HCT116 (cell line): ENCODE data around the gene KRT36. TPM values are rescaled to one million over a fixed set of nuclear protein-coding genes. Genes with fewer than 3 reads are reported as not detected.

ENCODE experiments used
- ATAC-seq: fragments of 200-7000 bp; cut with Tn5 transposase; 2 replicates; pipeline ENCODE4 v1.9.1; 2020; ENCODE audit warnings: mild to moderate bottlenecking, moderate library complexity
- BruUV-seq: library from RNA; stranded (reverse); fragments of 400-500 nt; replicated peaks from 2 replicates; lab custom pipeline; 2021; lab: Mats Ljungman, UMichigan
- CTCF ChIA-PET: fragments of 300-600 bp; sonication (Branson Sonifier 250); formaldehyde crosslinking; loops from one replicate; lab custom pipeline; 2021; ENCODE audit warnings: antibody characterized with exemption; lab: Charles Lee
- POLR2A ChIA-PET: fragments of 300-600, 350-600 bp; sonication (Branson Sonifier 250); formaldehyde crosslinking; loops from one replicate; lab custom pipeline; 2021; ENCODE audit warnings: antibody characterized with exemption; lab: Charles Lee
- RAD21 ChIA-PET, 2 experiments: fragments of 300-600 bp; sonication (Branson Sonifier 250); formaldehyde crosslinking; loops; one replicate each; lab custom pipeline; 2023; ENCODE audit warnings: low total read pairs in 2 of 2; ENCODE audit not compliant: uncharacterized antibody in 2 of 2, unreplicated experiment in 2 of 2, low non-redundant PET in 1 of 2; lab: Charles Lee
- DNase-seq: peaks from one replicate; pipeline ENCODE4 v3.0.0-alpha.2; 2010; ENCODE audit warnings: low read depth, low spot score
- H2AFZ ChIP-seq: fragments of 200-600 bp; shearing (Covaris generic), sonication (generic); 2 replicates; pipeline ENCODE4 v1.6.1; 2017; ENCODE audit warnings: low read depth, mixed run types, mixed read lengths, antibody characterized with exemption, low read length; ENCODE audit not compliant: poor library complexity, severe bottlenecking
- H3K27ac ChIP-seq: 2 replicates; pipeline ENCODE4 v1.5.1; 2012; ENCODE audit warnings: low read depth, low read length
- H3K27me3 ChIP-seq: fragments of 200-600 bp; sonication (generic); 2 replicates; pipeline ENCODE4 v1.6.1; 2016; ENCODE audit warnings: mixed run types, low read length, mixed read lengths; ENCODE audit not compliant: insufficient read depth
- H3K36me3 ChIP-seq, 2 experiments: fragments of 200-500 bp in 1 of 2; fragments of 200-600 bp in 1 of 2; sonication (Bioruptor generic) in 1 of 2; sonication (generic) in 1 of 2; 2 replicates each; pipeline versions ENCODE4 v1.5.1 to v1.6.1; 2014 to 2016; ENCODE audit warnings: low read length in 2 of 2, inconsistent platforms in 1 of 2, mixed read lengths in 1 of 2, mixed run types in 1 of 2; ENCODE audit not compliant: insufficient read depth in 2 of 2, control insufficient read depth in 1 of 2
- H3K4me1 ChIP-seq, 2 experiments: fragments of 200-600 bp in 1 of 2; sonication (generic) in 1 of 2; 2 replicates each; pipeline versions ENCODE4 v1.5.1 to v1.6.1; 2012 to 2017; ENCODE audit warnings: low read length in 2 of 2, inconsistent platforms in 1 of 2, mild to moderate bottlenecking in 1 of 2, mixed read lengths in 1 of 2, mixed run types in 1 of 2, moderate library complexity in 1 of 2; ENCODE audit not compliant: insufficient read depth in 2 of 2, control insufficient read depth in 1 of 2
- H3K4me2 ChIP-seq: fragments of 200-600 bp; sonication (generic); 2 replicates; pipeline ENCODE4 v1.6.1; 2017; ENCODE audit warnings: mixed run types, low read length, mixed read lengths
- H3K4me3 ChIP-seq, 2 experiments: fragments of 200-600 bp in 1 of 2; sonication (generic) in 1 of 2; replicated peaks in 1 of 2; 2 replicates each; pipeline ENCODE4 v1.5.1; 2011 to 2016; ENCODE audit warnings: low read length in 2 of 2, control low read depth in 1 of 2, low read depth in 1 of 2, mild to moderate bottlenecking in 1 of 2, mixed read lengths in 1 of 2, mixed run types in 1 of 2
- H3K79me2 ChIP-seq: fragments of 200-600 bp; sonication (generic); 2 replicates; pipeline ENCODE4 v1.6.1; 2017; ENCODE audit warnings: mild to moderate bottlenecking, mixed run types, low read length, moderate library complexity, mixed read lengths; ENCODE audit not compliant: insufficient read depth
- H3K9ac ChIP-seq: fragments of 200-600 bp; sonication (generic); 2 replicates; pipeline ENCODE4 v1.6.1; 2016; ENCODE audit warnings: low read length, mixed read lengths
- H3K9me2 ChIP-seq: fragments of 200-600 bp; sonication (generic), shearing (Covaris generic); 2 replicates; pipeline ENCODE4 v1.6.1; 2017; ENCODE audit warnings: mixed run types, mild to moderate bottlenecking, moderate library complexity; ENCODE audit not compliant: insufficient read depth
- H3K9me3 ChIP-seq, 2 experiments: fragments of 200-500 bp in 1 of 2; fragments of 200-600 bp in 1 of 2; sonication (Bioruptor generic) in 1 of 2; sonication (generic) in 1 of 2; 2 replicates each; pipeline ENCODE4 v1.6.1; 2014 to 2017; ENCODE audit warnings: low read length in 2 of 2, mixed read lengths in 2 of 2, inconsistent platforms in 1 of 2, low read depth in 1 of 2, mild to moderate bottlenecking in 1 of 2, mixed run types in 1 of 2, moderate library complexity in 1 of 2; ENCODE audit not compliant: control insufficient read depth in 1 of 2, insufficient read depth in 1 of 2
- H4K20me1 ChIP-seq: fragments of 200-600 bp; sonication (generic), shearing (Covaris generic); 2 replicates; pipeline ENCODE4 v1.6.1; 2017; ENCODE audit warnings: mixed run types, mild to moderate bottlenecking, moderate library complexity; ENCODE audit not compliant: insufficient read depth
- FOSL1 ChIP-seq: IDR thresholded peaks from 2 replicates; pipeline ENCODE4 v1.6.1; 2012; ENCODE audit warnings: low read depth
- POLR2A ChIP-seq: IDR thresholded peaks from 2 replicates; pipeline ENCODE4 v1.7.0; 2011; ENCODE audit warnings: borderline replicate concordance; ENCODE audit not compliant: insufficient read depth, insufficient read length; ENCODE audit errors: extremely low read depth
- SP1 ChIP-seq: IDR thresholded peaks from 2 replicates; pipeline ENCODE4 v1.6.1; 2012; ENCODE audit warnings: low read depth
- TCF7L2 ChIP-seq: IDR thresholded peaks from 2 replicates; pipeline ENCODE4 v1.7.0; 2011; ENCODE audit warnings: borderline replicate concordance, inconsistent platforms; ENCODE audit not compliant: insufficient read depth, insufficient read length; ENCODE audit errors: extremely low read depth
- YY1 ChIP-seq: IDR thresholded peaks from 2 replicates; pipeline ENCODE4 v1.6.1; 2011; ENCODE audit warnings: low read length, low read depth, moderate library complexity, mild to moderate bottlenecking; ENCODE audit not compliant: insufficient replicate concordance; ENCODE audit errors: extremely low read depth
- intact Hi-C: fragments of 100-400 bp; cut with micrococcal nuclease; formaldehyde crosslinking; loops from 2 replicates; pipeline ENCODE4 v1.10.0; 2022
- microRNA-seq: library from miRNA; unstranded; fragments of <30 nt; microRNA quantifications from one replicate; pipeline ENCODE4, GENCODE V29; 2016; ENCODE audit warnings: borderline number of aligned reads
- total RNA-seq: library from RNA; stranded (reverse); gene quantifications from one replicate; pipeline ENCODE4 v1.2.1, GENCODE V29; 2021; ENCODE audit not compliant: unreplicated experiment

KRT36 gene
- total RNA-seq, 1 experiment from 2014 or later, result not detected

DNA sequence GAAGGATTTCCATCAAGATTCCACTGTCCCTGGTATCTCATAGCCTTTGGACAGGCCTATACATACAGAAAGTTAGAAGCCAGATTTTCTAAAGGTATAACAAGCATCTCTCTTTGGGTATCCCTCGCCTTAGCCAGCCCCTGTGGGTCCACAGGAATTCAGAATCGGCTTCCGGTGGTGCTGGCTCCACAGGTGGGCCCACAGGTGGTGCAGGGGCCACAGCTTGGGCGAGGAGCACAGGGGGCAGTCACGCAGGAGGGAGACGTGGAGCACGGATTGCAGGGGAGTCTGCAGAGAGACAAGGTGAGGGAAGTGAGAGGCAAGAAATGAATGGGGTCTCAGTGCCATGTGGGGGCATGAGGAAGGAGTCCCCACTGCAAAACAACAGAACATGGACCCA lies 52.5 kb downstream of the KRT36 start:
- Histone ChIP-seq H3K27me3 (no peaks in the 10 kb centered on the region), H3K4me3 (no peak overlapping the region), H4K20me1 (no peaks in the 10 kb centered on the region), H3K4me1 (no peaks in the 10 kb centered on the region), H2AFZ (no peak overlapping the region), H3K4me2 (no peak overlapping the region), H3K9me2 (no peaks in the 10 kb centered on the region), H3K9me3 (no peaks in the 10 kb centered on the region), H3K27ac (no peak overlapping the region), H3K9ac (no peak overlapping the region), H3K36me3 (no peaks in the 10 kb centered on the region), H3K79me2 (no peaks in the 10 kb centered on the region)
- ChIA-PET CTCF (no interaction called here), POLR2A (no interaction called here), RAD21 (no interaction called here)
- BruUV-seq, result no TSS peak
- ATAC-seq (no peak), DNase-seq (no peak)
- intact Hi-C loops, result no loop called here
- TF ChIP-seq SP1 (no peak), TCF7L2 (no peak), YY1 (no peak), POLR2A (no peak), FOSL1 (no peak)

Small RNA genes lying within 50 kb of the gene (microRNA-seq; reads per million reads assigned to microRNA genes)
- not detected for gene MIR6510

Other genes with a start within 250 kb of the KRT36 start
- not detected for gene KRTAP9-4, start 240.2 kb downstream of the KRT36 start, total RNA-seq
- gene KRTAP9-9, start 234.5 kb downstream of the KRT36 start, total RNA-seq, result not detected
- gene KRTAP9-6, start 224.5 kb downstream of the KRT36 start, total RNA-seq, result not detected
- gene KRTAP9-7, start 214.2 kb downstream of the KRT36 start, total RNA-seq, result not detected
- gene KRTAP29-1, start 187.1 kb downstream of the KRT36 start, total RNA-seq, result 0.22 TPM
- gene KRTAP16-1, start 180.6 kb downstream of the KRT36 start, total RNA-seq, result not detected
- not detected for gene KRTAP17-1, start 174.2 kb downstream of the KRT36 start, total RNA-seq
- gene KRT33A, start 139.1 kb downstream of the KRT36 start, total RNA-seq, result not detected
- not detected for gene KRT33B, start 120.1 kb downstream of the KRT36 start, total RNA-seq
- not detected for gene KRT34, start 107.6 kb downstream of the KRT36 start, total RNA-seq
- gene KRT31, start 92.3 kb downstream of the KRT36 start, total RNA-seq, result not detected
- not detected for gene KRT37, start 65.3 kb downstream of the KRT36 start, total RNA-seq
- not detected for gene KRT38, start 48.9 kb downstream of the KRT36 start, total RNA-seq
- gene KRT32, start 22.5 kb downstream of the KRT36 start, total RNA-seq, result 0.42 TPM
- gene KRT35, start 8.8 kb downstream of the KRT36 start, total RNA-seq, result not detected
- gene KRT13, start 15.7 kb upstream of the KRT36 start, total RNA-seq, result 3.7 TPM
- 37.1 TPM for gene KRT15, start 29.0 kb upstream of the KRT36 start, total RNA-seq
- 1,248 TPM for gene KRT19, start 38.4 kb upstream of the KRT36 start, total RNA-seq
- gene KRT9, start 82.1 kb upstream of the KRT36 start, total RNA-seq, result 0.15 TPM
- gene KRT14, start 97.0 kb upstream of the KRT36 start, total RNA-seq, result not detected
- 0.61 TPM for gene KRT16, start 122.9 kb upstream of the KRT36 start, total RNA-seq
- gene KRT17, start 134.7 kb upstream of the KRT36 start, total RNA-seq, result not detected
- 1,082 TPM for gene EIF1, start 199.0 kb upstream of the KRT36 start, total RNA-seq
- not detected for gene GAST, start 222.4 kb upstream of the KRT36 start, total RNA-seq
- gene HAP1, start 244.7 kb upstream of the KRT36 start, total RNA-seq, result 3.4 TPM